Amniotic epithelial cell (primary cell): ENCODE results near the gene FAM221B.

Experiments used
- DNase-seq: peaks from one replicate; pipeline ENCODE4 v3.0.0-alpha.2; 2010; ENCODE audit warnings: low read depth

Gene FAM221B

GRCh38 chr9:35791297-35791921, 37.1 kb downstream of the FAM221B start, which contains the start of gene NPR2:
Gene NPR2, plus strand, starts transcription at chr9:35791591. Its CDS starts 818 bp downstream, at chr9:35792409.
- DNase-seq, result peak; percentile 24

- DNase-seq, result peak; percentile 79
Measured at GRCh38 chr9:35790385-35791296, 37.9 kb downstream of the FAM221B start.

DNA sequence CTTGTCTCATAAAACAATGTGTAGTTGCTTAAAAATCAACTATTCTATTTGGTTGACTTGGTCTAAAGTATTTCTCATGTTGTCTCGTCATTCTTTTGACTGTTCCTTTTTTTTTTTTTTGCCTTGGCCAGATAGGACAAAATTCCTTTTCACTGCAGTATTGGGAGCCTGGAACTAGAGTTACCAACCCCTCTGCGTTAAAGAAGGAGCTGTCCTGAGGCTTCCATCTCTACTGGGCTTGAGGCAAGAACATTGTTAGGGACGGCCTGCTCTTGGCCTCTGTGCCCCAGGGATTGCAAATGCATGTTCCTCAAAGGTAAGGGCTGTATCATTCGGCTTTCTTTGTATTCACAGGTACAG, 38.5 kb downstream of the FAM221B start:
- no peak for DNase-seq

DNA sequence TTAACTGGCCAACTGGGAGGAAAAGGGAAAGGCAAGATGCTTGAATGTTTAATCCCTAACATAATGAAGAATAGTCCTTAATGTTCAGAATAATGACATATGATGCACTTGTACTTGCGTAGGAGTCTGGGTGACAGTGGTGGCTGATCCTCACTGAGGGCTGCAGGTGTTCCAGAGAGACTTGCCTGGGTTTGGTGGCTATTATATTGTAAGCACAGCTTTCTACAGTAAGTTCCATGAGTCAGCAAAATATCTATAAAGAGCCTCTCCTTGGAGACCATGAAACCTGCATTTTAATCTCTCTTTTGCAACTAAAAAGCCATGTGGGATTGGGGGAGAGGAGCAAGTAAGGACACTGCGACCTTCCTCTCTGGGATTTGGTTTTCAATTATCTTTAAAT, 39.0 kb downstream of the FAM221B start:
- DNase-seq, result no peak

GRCh38 chr9:35783418-35783817, 45.1 kb downstream of the FAM221B start:
- no peak for DNase-seq

- DNase-seq, result no peak
Measured at GRCh38 chr9:35781066-35781465, 47.5 kb downstream of the FAM221B start.

DNA sequence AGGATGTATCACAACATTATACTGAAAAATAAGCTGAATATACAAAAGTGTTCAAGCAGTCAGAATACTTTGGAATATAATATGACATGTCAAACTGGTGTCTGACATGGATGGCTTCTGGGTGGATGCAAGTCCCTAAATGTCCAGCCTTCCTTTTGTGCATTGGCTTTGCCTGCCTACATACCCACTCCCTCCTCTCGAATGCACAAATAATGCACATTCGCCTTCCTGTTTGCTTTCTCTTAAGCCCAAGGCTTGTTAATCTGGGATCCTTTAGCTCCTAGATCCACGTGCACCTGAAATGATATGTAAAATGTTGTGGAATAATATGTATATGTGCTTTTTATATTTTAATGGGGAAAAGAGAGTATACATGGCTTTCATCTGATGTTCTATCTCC, 50.0 kb downstream of the FAM221B start:
- DNase-seq, result no peak

DNA sequence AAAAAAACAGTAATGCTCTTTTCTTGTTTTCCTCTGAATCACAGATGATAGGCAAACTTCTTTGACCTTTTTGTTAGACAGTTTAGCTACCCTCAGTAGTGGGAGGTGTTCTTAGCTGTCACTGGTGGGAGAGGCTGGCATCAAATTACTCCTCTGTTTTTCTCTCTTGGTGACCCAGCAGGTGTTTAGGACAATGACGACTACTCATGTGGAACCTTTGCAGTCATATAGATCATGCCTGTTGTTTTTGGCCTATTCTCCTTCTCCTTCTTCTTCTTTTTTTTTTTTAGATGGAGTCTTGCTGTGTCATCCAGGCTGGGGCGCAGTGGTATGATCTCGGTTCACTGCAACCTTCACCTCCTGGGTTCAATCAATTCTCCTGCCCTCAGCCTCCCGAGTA, 52.5 kb downstream of the FAM221B start:
- DNase-seq, result no peak

DNA sequence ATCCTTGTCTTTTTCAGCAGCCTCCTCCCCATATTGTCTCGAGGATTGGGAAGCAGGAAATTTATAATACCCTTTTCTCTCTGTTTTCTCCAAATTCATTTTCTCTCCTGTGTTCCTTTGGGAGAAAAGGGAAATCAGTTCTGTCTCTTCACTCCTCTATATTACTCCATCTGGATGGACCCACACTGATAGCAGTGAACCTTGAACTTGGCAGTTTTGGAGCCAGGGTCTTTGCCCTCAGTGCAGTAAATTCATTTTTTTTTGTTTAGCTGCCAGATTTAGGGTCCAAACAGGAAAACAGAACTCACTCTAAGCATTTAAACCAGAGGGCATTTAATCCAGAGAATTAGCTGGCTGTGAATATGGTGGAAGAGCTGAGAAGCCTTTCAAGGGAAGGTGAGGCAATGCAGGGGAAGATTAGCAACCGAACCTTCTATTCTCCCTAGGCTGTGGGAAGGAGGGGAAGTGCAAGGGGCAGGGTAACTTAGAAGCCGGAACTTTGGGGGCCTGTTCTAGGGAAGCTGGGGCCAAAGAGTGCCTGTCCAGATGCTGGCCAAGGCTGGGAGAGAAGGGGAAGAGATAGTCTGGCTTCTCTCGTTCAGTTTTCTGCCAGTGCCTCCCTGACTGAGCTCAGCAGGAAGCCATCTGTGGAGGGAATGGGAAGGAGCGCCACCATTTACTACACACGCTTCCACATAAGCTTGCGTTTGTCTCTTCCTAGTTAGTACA, 53.5 kb downstream of the FAM221B start:
- no peak for DNase-seq

DNA sequence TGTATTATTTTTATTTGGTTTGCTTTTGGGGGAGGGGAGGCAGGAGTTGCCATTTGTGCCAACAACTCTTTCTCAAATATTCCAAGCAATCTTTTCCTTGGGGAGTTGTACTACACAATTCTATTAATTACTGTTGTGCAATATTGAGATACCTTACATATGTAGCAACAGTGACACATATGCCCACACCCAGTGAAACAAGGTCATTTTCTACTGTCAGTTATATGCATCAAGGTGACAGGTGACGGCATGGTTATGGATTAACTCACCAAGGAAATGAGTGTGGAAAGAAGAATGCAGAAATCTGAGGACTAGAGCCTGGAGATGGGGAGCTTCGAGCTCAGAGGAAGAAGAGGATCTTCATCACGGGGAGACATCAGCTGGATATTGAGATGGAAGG, 56.6 kb downstream of the FAM221B start:
- peak; percentile 41 for DNase-seq

DNA sequence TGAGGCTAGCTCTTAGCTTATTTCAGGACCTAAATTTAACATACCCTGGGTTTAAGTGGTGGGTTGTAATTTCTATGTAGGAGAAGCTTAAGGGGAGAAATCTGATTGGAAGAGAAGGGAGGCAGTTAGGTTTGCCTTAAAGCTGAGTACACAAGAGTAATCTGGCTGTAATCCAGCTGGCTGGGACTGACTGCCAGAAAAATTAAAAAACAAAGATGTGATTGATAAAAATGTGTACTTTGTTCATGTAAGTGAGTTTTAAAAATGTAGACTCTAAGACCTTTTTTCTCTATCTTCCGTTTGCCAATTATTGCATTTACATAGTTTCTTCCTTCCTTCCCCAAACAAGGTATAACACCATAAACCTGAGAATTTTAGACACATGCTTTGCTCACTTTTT, 57.0 kb downstream of the FAM221B start:
- no peak for DNase-seq

GRCh38 chr9:35771075-35771433, 57.5 kb downstream of the FAM221B start:
- no peak for DNase-seq

DNA sequence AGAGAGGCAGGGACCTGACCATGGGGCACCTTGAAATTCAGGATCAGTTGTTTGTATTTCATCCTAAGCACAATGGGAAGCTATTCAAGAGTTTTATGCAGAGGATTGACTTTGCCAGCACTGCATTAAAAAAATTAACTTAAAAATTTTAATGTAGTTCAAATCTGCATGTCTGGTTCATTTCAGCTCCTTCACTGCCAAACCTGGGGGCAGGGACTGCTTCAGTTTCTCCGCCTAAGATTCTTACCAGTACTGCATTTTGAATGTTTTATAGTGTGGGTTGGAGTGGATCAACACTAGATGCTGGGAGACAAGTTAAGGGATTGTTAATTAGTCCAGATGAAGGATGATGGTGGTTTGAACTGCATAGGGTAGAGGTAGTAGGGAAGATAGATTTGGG, 58.8 kb downstream of the FAM221B start:
- no peak for DNase-seq

- DNase-seq, result no peak
Measured at GRCh38 chr9:35767458-35767857, 61.1 kb downstream of the FAM221B start.

- DNase-seq, result no peak
Measured at GRCh38 chr9:35766997-35767396, 61.5 kb downstream of the FAM221B start.
